Measurements from ENCODE around the gene CNOT4. TPM values are rescaled to one million over a fixed set of nuclear protein-coding genes. Genes with fewer than 3 reads are reported as not detected.

CNOT4 gene
- total RNA-seq, 3 donors from 2014 or later (not counting 1 experiment from before 2014, with no cell fraction given): 40.6 to 47.1 (median 40.7) TPM

DNA sequence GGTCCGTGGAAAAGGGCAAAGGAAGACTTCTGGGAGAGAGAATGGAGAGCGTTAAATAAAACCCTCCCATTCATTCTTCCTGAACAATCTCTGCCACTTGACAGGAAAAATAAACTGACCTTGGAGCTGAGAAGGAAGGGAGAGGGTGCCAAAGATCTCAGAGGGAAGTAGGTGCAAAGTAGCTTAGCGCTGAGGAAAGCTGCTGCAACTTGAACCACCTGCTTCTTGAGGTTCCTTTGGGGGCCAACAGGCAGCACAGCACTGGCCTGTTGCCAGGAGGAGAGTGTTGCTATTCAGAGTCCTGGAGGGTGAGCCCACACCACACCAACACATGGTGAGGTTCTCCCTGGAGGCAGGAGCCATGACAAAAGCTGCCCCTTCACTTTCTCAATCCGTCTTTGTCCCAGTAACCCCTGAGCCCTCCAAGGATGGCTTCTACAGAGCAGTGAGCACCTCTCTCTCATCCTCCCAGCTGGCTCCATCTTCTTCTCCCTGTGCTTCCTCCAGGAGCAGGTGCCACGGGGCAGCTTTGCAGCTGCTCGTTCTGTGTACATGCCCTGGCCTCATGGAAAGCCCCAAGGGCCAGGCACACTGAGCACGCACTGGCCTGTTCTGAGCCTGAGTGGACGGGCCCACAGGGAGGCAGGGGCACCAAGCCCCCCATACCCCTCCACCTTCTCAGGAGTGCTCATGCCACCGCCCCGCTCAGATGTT, 174.9 kb downstream of the CNOT4 start:
- no peak overlapping the region for H3K27ac Mint-ChIP-seq
- DNase-seq (no peak), ATAC-seq (no peak)
- no peaks in the 10 kb centered on the region for H3K36me3 ChIP-seq (ENCODE audit: control insufficient read depth, insufficient read depth, low read length)
- H3K27me3 Mint-ChIP-seq (ENCODE audit: low read depth in 2 of 2): no peaks in the 10 kb centered on the region
- no peak for TF ChIP-seq CTCF (IDR thresholded peaks at IDR 0.05)
- H3K4me1 ChIP-seq (ENCODE audit: control insufficient read depth, insufficient read depth, low read length): no peaks in the 10 kb centered on the region
- H3K4me1 Mint-ChIP-seq: no peaks in the 10 kb centered on the region
- no peak overlapping the region for H3K4me3 ChIP-seq (ENCODE audit: low read length)
- no peaks in the 10 kb centered on the region for H3K9me3 ChIP-seq (ENCODE audit: control insufficient read depth, insufficient read depth, low read length)
- no peaks in the 10 kb centered on the region for H3K27me3 ChIP-seq (ENCODE audit: control insufficient read depth, insufficient read depth, low read length)
- 77% methylated on average over 8 of the region's 10 CpGs for WGBS (ENCODE audit: insufficient coverage)
- intact Hi-C loops (cut with micrococcal nuclease): no loop called here
- no peak overlapping the region for H3K4me3 Mint-ChIP-seq
- no peak overlapping the region for H3K27ac ChIP-seq (ENCODE audit: low read length)
- H3K9me3 Mint-ChIP-seq: no peaks in the 10 kb centered on the region
- H3K36me3 Mint-ChIP-seq: no peaks in the 10 kb centered on the region

GRCh38 chr7:135333946-135334345, 176.0 kb downstream of the CNOT4 start:
- Histone ChIP-seq H3K4me3 (ENCODE audit: low read length) (no peak overlapping the region), H3K9me3 (ENCODE audit: control insufficient read depth, insufficient read depth, low read length) (no peaks in the 10 kb centered on the region), H3K36me3 (ENCODE audit: control insufficient read depth, insufficient read depth, low read length) (no peaks in the 10 kb centered on the region), H3K27ac (ENCODE audit: low read length) (no peak overlapping the region), H3K27me3 (ENCODE audit: control insufficient read depth, insufficient read depth, low read length) (no peaks in the 10 kb centered on the region), H3K4me1 (ENCODE audit: control insufficient read depth, insufficient read depth, low read length) (no peaks in the 10 kb centered on the region)
- TF ChIP-seq CTCF (IDR thresholded peaks at IDR 0.05): no peak
- Mint-ChIP-seq H3K27me3 (ENCODE audit: low read depth in 2 of 2) (no peaks in the 10 kb centered on the region), H3K36me3 (no peaks in the 10 kb centered on the region), H3K4me3 (no peak overlapping the region), H3K4me1 (no peaks in the 10 kb centered on the region), H3K9me3 (no peaks in the 10 kb centered on the region), H3K27ac (no peak overlapping the region)
- no CpG with 5 or more reads among the region's 1 CpG for WGBS (ENCODE audit: insufficient coverage)
- ATAC-seq (no peak), DNase-seq (no peak)
- intact Hi-C loops (cut with micrococcal nuclease): no loop called here

GRCh38 chr7:135333200-135333599, 176.7 kb downstream of the CNOT4 start:
- WGBS (ENCODE audit: insufficient coverage): 97% methylated on average over 1 of the region's 1 CpG
- H3K9me3 Mint-ChIP-seq: no peaks in the 10 kb centered on the region
- H3K4me1 ChIP-seq (ENCODE audit: control insufficient read depth, insufficient read depth, low read length): no peaks in the 10 kb centered on the region
- H3K4me3 ChIP-seq (ENCODE audit: low read length): no peak overlapping the region
- DNase-seq (no peak), ATAC-seq (no peak)
- no peak overlapping the region for H3K27ac ChIP-seq (ENCODE audit: low read length)
- intact Hi-C loops (cut with micrococcal nuclease): no loop called here
- no peak overlapping the region for H3K4me3 Mint-ChIP-seq
- no peaks in the 10 kb centered on the region for H3K36me3 Mint-ChIP-seq
- peaks cover 0 to 5% of the 10 kb centered on the region in 2 donors for H3K27me3 Mint-ChIP-seq (ENCODE audit: low read depth in 2 of 2)
- no peaks in the 10 kb centered on the region for H3K9me3 ChIP-seq (ENCODE audit: control insufficient read depth, insufficient read depth, low read length)
- no peak overlapping the region for H3K27ac Mint-ChIP-seq
- H3K4me1 Mint-ChIP-seq: no peaks in the 10 kb centered on the region
- TF ChIP-seq CTCF (IDR thresholded peaks at IDR 0.05): no peak
- H3K27me3 ChIP-seq (ENCODE audit: control insufficient read depth, insufficient read depth, low read length): no peaks in the 10 kb centered on the region
- no peaks in the 10 kb centered on the region for H3K36me3 ChIP-seq (ENCODE audit: control insufficient read depth, insufficient read depth, low read length)

DNA sequence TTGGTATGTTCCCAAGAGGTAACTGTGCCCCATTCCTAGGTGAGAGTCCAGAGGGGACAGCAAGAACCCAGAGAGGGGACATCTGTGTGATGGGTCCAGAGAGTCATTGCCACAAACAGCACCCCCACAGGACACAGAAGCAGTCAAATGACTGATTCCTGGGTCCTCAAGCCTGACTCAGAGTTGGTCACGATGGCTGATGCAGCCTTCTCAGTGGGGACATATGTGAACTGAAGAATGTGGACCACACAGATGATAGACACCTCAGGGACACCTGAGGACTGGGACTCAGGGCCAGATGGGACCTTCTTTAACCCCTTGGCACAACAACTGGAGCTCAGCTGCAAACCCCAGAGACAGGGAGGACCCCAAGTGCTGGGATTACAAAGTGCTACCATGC, 179.8 kb downstream of the CNOT4 start:
- no peak for TF ChIP-seq CTCF (IDR thresholded peaks at IDR 0.05)
- peaks cover 0 to 9% of the 10 kb centered on the region in 2 donors for H3K27me3 Mint-ChIP-seq (ENCODE audit: low read depth in 2 of 2)
- no peak overlapping the region for H3K4me3 Mint-ChIP-seq
- no peaks in the 10 kb centered on the region for H3K36me3 Mint-ChIP-seq
- no peak overlapping the region for H3K27ac ChIP-seq (ENCODE audit: low read length)
- H3K9me3 Mint-ChIP-seq: no peaks in the 10 kb centered on the region
- H3K4me1 ChIP-seq (ENCODE audit: control insufficient read depth, insufficient read depth, low read length): no peaks in the 10 kb centered on the region
- H3K36me3 ChIP-seq (ENCODE audit: control insufficient read depth, insufficient read depth, low read length): no peaks in the 10 kb centered on the region
- H3K4me3 ChIP-seq (ENCODE audit: low read length): no peak overlapping the region
- intact Hi-C loops (cut with micrococcal nuclease): no loop called here
- no peak for ATAC-seq
- no peak for DNase-seq
- H3K27ac Mint-ChIP-seq: no peak overlapping the region
- no peaks in the 10 kb centered on the region for H3K27me3 ChIP-seq (ENCODE audit: control insufficient read depth, insufficient read depth, low read length)
- H3K9me3 ChIP-seq (ENCODE audit: control insufficient read depth, insufficient read depth, low read length): no peaks in the 10 kb centered on the region
- no peaks in the 10 kb centered on the region for H3K4me1 Mint-ChIP-seq
- WGBS (ENCODE audit: insufficient coverage): 92% methylated on average over 1 of the region's 1 CpG
